Endometrial microvascular endothelial cells (primary cell): Measurements from ENCODE around the gene NAPA. TPM values are rescaled to one million over a fixed set of nuclear protein-coding genes. Genes with fewer than 3 reads are reported as not detected.

Experiments used
- in situ Hi-C: cut with HindIII; loops from 2 replicates; pipeline ENCODE4 v1.10.0; 2017; ENCODE audit warnings: low sequenced_read_pairs, low pct_unique_long_range_greater_than_20kb; ENCODE audit errors: inconsistent ontology term
- total RNA-seq: library from RNA; depleted of rRNA; stranded (reverse); fragments of >200 nt; gene quantifications from one replicate; pipeline ENCODE4 v1.2.3, GENCODE V29; 2015; ENCODE audit errors: inconsistent ontology term

The NAPA gene
- total RNA-seq, 1 donor from 2014 or later = 138 TPM

DNA sequence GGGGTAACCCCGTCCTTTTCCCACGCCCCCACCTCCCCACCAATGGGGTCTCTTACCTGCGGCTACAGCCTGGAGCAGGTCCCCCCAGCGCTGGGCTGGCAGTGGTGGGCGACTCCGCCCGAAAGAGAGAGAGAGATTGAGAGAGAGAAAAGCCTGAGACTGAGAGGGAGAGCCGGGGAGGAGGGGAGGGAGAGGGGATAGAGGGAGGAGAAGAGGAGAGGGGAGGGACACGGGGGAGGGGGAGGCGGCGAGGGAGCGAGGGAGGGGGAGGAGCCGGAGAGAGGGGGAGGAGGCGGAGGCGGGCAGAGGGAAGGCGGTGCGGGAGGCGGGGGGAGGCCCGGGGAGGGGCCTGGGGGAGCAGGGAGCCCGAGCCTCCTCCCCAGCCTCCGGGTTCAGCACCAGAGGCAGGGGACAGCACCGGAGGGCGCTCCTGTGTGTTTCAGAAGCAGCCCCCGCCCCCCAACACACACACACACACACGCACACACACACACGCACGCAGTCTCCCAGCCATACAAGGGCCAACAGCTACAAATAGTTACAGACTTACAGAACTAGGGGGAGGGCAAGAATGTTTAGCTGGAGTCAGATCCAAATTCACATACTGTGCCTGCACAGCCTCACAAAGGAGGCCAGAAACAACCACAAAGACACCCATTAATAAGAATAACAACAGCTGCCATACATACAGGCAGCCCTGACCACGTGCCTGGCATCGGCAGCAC, 43.0 kb downstream of the NAPA start, which contains the start of gene SLC8A2:
Gene SLC8A2 (minus strand): TSS at position 161 of the 725 bp plus-strand sequence. CDS start 5,490 bp downstream, outside the sequence.
- in situ Hi-C loops = no loop called here

DNA sequence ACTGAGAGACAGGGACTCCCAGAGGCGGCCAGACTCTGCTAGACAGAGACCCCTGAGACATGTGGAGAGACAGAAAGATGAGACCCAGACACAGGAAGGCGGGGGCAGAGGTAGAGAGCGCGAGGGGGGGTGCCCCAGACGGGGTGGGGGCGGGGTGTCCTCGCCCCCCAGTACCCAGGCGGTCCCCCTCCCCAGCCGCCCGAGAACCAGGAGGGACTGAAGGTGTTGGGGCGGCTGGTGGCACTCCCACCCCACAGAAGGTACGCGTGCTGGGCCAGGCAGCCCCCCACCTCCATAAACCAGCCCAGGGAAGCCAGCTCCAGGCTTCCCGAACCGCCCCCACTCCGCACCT, 43.5 kb downstream of the NAPA start:
- in situ Hi-C loops = no loop called here

DNA sequence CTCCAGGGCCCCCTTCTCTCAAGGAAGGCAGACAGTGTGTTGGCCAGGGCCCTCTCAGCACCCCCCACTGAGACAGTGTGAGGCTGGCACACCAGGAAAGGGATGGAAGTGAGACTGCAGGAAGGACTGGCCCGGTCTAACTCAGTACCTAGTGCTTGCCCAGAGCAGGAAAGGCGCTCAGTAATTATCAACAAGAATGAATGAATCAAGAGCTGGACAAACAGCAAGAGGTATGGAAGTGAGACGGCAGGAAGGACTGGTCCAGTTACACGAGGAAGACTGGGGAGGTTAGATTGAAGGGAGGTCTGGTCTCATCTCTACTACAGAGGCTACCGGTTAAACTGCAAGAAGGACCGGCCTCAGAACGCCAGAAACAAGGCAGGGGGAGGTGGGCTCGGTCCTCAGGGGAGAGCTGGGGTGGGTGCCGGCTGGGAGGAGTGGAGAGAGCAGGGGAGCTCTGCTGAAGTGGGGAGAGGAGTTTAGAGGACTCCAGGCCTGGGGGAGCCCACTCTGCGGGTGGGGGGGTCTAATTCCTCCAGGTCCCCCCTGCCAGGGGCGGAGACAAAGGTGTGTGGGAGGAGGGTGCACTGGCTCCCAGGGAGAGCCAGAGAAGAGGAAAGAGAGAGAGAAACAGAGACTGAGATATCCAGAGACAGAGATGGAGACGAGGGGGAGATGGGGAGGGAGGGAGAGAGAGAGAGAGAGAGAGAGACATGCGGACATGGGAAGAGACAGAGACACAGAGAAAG, 44.2 kb downstream of the NAPA start:
- in situ Hi-C loops = no loop called here

DNA sequence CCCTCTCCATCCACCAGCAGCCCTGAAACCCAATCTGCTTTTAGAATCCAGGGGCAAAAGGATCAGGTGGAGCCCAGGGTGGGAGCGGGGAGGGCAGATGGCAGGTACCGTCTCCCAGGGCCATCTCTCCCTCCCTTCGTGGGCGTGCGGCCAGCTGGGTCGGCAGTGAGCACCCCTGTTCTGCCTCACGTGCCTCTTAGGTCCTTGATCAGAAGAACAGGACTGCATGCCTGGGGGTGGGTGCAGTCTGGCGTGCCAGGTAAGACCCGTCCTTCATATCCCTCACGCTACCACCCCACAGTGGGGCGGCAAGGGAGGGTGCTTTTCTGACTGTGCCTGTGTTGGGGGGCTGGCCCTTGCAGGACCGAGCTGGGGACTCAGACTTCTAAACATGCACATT, 45.1 kb downstream of the NAPA start:
- in situ Hi-C loops = no loop called here

DNA sequence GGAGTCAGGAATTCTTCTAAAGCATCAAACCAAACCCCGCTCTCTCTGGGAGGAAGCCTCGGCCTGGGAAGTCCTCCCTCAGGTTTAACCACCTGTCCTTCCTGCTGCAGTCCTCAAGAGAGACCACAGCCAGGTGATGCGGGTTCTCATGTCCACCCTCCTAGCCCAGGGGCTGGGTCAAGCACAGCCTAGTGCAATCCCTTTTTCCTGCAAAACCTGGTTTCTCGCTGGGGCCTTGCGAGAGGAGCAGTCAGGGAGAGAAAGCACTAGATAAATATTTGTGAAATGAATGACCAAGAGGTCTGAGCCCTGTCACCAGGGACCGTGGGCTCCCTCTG, 45.5 kb downstream of the NAPA start:
- in situ Hi-C loops = no loop called here

DNA sequence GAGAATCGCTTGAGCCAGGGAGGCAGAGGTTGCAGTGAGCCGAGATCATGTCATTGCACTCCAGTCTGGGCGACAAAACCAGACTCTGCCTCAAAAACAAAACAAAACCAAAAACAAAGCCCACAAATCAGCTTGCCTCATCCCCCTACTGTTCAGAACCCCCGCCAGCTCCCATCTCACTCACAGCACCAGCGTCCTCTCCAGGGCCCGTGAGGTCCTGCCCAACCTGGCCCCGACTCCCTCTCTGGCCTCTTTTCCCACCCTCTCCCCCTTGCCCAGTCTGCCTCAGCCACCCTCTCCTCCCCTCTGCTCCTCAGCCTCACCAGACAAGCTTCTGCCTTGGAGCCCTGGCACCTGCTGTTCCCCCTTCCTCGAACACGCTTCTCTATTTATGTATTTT, 46.9 kb downstream of the NAPA start:
- in situ Hi-C loops = no loop called here

DNA sequence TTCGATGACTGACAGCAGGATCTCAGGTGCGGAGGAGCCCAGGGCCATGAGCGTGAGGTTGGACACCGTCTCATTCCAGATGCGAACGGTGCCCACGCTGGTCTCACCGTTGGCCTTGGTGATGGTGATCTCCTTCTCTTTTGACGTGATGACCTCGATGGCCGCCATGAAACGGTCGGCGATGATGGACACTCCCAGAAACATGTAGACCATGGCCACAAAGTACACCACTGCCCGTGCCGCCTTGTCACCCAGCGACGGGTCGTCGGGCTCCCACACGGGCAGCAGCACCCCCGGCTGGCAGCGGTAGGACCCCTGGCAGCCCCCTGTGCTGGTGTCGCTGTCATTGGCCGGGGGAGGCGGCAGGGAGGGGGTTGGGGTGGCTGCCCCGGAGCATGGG, 48.9 kb downstream of the NAPA start:
- in situ Hi-C loops = no loop called here

DNA sequence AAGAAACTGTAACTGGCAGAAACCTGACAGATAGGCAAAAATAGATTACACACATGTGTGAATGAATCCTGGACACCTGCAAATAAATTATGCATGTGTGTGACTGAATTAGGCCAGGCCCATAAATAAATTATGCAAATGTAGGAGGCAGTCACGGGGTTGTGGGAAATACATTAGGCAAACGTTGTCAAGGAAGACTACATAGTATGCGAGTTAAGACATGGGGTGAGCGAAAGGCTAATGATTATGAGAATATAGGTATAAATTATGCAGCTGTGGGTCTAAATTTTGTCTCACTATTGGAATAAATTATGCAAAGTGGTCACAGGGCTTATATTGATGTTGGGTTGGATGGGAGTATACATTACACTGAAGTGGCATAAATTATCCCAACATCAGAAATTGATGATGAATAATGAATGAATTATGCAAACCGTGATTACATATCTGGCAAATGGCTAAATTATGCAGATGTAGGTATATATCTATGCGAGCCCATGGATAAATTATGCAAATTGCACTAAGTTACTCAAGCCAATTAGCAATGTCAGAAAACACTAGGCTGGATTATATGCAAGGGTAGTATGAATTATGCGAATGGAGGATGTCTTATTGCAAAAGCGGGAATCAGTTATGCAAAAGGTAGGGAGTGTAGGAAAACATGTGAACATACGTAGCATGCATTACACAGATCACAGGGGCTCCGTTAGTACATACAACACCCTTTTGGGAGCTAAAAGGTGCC, 50.0 kb downstream of the NAPA start:
- in situ Hi-C loops = no loop called here

DNA sequence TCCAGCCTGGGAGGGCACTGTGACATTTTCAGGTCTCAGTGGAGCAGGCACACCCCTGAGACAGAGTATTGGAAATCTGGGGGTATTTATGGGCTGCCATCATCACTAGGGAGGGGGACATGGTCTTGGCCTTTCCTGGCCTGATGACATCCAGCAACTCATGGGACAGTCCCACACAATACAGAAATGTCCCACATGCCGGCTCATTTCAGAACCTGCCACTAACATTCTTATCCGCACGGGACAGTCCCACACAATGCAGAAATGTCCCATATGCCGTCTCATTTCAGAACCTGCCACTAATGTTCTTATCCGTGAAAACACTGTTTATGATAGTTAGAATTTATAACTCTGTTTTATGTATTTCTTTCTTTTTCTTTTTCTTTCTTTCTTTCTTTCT, 53.0 kb downstream of the NAPA start:
- in situ Hi-C loops = no loop called here

DNA sequence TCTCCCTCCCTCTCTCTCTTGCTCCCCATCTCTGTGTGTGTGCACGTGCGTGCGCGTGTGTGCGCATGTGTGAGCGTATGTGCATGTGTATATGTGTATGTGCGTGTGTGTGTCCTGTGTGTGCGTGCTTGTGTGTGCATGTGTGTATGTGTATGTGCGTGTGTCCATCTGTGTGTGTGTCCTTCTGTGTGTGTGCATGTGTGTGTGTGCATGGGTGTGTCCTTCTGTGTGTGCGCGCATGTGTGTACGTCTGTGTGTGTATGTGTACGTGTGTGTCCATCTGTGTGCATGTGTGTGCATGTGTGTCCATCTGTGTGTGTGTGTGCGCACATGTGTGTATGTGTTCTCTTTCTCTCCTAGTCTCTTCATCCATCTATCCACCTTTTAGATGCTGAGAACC, 55.4 kb downstream of the NAPA start:
- in situ Hi-C loops = no loop called here

DNA sequence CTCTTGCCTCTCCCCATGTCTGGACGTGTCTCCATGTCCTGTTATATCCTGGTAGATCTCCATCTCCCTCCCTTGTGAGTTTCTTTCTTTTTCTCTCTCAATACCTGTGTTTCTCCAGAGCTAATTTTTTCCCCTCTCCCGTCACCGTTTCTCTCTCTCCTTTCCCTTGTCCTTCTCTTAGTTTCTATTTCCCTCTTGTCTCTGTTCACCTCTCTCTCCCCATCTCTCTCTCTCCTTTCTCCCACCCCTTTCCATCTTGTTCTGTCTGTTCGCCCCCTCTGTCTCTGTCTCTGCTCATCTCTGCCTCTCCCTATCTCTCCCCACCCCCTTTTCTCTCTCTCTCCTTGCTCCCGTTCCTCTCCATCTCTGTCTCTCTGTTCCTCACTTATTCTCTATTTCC, 56.2 kb downstream of the NAPA start:
- in situ Hi-C loops = no loop called here

DNA sequence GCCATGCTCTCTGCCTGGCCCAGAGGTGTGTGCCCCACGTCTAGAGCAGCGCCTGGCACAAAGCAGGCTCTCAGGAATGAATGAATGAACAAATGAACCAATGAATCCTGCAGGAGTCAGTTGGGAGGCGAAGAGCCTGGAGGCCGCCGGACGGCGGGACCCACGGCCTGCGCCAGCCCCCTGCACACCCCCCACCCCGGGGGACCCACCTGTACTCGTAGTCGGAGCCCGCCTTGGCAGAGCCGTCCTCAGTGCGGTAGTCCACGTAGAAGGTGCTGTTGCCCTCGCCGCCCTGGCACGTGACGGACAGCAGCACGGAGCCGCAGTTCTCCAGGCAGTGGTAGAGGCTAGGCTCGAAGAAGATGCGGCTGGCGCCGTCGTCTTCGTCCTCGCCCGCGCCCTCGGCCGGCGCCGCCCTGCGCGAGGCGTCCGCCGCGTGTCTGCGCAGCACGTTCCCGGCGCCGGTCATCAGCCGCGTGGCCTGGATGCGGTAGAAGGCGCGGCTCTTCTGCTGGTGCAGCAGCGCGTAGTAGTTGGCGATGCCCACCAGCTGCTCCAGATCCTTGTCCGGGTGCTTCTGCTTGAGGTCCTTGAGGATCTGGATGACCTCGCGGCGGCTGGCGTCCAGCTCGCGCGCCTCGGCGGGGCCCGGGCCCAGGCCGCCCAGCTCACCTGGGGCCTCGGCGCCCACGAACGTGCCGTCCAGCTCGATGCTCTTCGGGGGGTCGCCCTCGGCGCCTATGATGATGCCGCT, 58.0 kb downstream of the NAPA start:
- in situ Hi-C loops = no loop called here

DNA sequence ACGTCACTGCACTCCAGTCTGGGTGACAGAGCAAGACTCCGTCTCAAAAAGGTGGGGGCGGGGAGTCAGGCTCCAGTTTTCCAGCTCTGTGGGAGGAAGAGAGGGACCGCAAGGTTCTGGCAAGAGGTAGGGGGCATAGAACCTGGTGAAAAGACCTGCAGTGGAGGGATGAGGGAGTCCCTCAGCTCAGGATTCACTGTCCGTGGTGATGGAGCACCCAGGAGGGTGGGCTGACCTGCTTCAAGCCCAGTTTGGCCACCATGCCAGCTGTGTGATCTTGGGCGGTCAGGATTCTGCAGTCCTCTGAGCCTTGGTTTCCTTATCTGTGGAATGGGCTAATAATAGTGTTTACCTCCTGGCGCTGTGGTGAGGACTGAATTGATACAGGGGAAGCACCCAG, 64.4 kb downstream of the NAPA start:
- in situ Hi-C loops = no loop called here

DNA sequence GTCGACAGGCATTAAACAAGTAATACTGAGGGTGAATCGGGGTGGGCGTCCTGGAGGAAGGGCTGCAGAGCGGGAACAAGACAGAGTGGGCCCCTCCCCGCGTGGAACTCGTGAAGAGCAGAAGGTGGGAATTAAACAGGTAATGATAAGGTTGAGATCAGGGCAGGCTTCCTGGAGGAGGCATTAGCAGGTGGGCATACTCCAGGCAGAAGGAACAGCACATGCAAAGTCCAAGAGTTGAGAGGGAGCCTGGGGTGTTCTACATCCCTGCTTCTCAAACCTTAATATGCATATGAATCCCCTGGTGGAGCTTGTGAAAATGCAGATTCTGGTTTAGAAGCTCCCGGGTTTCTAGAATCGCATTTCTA, 66.5 kb downstream of the NAPA start:
- in situ Hi-C loops = no loop called here

DNA sequence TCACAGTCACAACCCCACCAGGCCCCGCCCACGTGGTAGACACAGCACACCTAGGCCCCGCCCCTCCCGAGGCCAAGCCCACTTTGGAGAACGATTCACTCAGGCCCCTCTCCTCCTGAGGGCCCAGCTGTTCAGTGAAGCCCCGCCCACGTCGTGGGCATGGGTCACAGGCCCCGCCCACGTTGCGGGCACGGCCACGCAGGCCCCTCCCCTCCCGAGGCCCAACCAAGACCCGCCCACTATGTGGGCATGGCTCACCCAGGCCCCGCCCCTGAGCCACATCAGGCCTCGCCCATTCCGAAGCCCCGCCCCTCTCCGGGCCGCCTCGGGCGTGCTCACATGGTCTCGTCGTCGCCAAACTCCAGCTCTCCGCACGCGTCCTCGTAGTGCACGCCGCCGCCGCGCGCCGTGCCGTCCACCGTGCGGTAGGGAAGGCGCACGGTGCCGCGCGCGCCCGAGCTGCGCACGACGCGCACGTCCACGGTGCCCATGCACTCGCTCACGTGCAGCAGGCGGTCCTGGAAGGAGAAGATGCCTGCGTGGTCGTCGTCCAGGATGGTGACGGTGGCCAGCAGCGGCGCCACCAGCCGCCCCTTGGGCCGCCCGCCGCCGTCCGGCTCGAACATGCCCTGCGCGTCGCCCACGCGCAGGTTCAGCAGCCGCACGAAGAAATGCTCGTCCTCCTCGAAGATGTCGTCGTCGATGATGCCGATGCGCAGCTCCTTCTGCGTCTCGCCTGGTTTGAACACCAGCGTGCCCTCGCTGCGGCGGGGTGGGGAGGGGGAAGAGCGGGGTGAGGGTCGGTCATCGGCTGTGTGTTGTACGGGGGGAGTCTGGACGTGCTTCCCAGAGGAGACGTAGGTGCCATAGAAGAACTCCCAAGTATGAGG, 67.1 kb downstream of the NAPA start:
- in situ Hi-C loops = no loop called here

DNA sequence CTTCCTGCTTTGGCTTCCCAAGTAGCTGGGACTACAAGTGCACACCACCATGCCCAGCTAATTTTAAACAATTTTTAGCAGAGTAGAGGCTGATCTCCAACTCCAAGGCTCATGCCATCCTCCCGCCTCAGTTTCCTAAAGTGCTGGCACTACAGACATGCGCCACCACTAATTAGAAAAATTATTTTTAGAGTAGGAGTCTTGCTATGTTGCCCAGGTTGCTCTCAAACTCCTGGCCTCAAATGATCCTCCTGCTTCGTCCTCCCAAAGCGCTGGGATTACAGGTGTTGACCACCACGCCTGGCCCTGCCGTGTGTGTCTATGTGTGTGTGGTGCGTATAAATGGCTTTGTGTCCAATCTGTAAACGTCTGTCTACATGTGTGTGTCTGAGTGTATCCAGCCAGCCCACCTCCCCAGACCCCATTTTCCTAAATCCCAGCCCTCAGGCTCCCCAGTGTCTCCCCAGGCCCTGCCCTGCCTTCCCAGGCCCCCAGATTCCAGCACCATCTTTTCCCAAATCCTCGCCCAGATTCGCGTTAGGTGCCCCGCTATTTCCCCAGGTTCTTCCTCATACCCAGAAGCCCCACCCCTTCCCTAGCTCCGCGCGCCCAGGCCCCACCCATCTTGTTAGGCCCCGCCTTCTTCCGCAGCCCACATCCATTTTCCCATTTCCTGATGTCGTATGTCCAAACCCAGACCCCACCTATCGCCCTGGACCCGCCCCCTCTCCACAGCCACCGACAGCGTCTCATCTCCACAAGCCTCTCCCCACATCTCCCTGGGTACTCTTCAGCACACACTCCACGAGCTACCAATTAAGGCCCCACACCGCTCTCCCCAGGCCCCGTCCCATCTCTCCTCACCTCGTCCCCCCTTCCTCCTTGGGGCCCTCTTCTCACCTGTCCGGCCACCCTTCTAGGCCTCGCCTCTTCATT, 68.1 kb downstream of the NAPA start:
- in situ Hi-C loops = no loop called here

DNA sequence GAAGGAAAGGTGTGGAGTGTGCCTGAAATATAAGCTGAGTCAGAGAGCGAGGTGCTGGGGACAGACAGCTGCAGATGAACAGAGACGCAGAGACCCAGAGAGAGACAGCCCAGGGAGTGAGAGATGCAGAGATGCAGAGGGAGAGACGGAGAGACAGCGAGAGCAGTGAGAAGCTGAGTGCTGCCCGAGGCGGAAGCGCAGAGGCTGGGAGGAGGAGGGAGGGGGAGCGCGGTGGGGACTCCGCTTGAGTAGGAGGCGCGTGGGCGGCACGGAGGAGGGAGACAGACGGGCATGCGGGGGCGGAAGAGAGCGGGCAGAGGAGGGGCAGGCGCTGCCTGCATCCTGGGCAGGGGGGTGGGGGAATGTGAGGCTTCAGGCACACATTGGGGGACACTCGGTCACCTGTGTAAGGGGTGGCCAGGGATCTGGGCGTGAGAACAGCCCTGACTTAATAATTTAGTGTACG, 68.9 kb downstream of the NAPA start:
- in situ Hi-C loops = no loop called here
